GM21515 (cell line): Measurements from ENCODE around the gene GIPR.
"Not testable (repeated sequence)": the region's sequence is repeated elsewhere in the genome, so short reads cannot be mapped to it uniquely, and the experiment has no call there.

Experiments
- ATAC-seq: cut with Tn5 transposase; IDR thresholded peaks from one replicate; pipeline ENCODE4 v1.9.1; 2021; ENCODE audit not compliant: unreplicated experiment

Gene GIPR

DNA sequence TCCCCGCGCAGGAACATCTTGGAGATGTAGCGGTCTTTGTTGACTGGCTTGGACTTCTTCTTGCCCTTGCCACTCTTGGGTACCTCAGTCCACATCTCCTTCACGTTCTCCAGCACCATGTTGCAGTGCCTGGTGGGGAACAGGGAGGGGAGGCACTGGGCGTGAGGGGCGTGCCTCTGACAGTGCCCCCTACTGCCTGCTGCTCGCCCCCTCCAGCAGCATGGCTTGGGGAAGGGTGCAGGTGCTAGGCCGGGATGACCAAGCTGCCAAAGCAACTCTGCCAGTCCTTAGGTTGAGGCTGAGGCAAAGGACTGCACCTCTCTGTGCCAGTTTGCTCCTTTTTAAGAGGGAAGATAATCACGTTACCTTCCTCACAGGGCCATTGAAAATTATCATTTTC is 19.6 kb downstream of the GIPR start:
- ATAC-seq: no peak

GRCh38 chr19:45691516-45692186 is 23.6 kb downstream of the GIPR start, which contains the start of gene SNRPD2:
SNRPD2 (minus strand) TSS chr19:45691953; CDS start chr19:45691888, 65 bp downstream.
- ATAC-seq: peak; percentile 57

DNA sequence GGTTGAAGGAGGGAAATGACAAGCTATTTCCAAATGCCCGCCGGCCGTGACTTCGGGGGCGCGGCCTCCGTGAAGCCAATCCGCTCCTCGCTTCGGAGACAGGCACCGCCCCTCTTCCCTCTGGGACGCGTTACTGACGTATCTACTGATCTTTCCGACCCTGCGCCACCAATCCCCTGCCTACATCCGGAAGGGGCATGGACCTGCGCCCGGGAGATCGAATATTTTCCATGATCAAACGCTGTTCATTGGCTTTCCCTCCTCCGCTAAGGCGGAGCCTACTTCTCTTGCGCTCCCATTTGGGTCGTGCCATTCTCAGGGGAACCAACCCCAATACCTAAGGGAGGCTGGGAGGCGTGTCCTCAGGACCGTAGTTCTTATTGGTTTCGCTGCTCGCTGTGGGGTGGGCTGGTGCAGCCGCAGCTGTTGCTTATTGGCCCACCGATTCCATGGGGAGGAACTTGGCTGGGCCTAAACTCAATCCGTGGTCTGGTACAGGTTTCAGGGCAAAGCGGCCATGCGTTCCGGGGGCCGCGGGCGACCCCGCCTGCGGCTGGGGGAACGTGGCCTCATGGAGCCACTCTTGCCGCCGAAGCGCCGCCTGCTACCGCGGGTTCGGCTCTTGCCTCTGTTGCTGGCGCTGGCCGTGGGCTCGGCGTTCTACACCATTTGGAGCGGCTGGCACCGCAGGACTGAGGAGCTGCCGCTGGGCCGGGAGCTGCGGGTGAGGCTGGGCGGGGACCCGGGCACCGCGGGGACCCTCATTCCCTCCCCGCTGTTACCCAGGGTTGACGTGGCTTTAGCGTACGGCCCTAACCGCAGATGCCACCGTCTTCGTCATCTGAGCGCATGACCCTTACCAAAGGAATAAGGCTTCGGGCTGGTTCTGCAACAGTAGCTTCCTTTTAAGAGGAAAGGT is 24.4 kb downstream of the GIPR start, which contains the start of gene QPCTL:
TSS of gene QPCTL (plus strand) at position 480 of the 919 bp plus-strand sequence. CDS start at position 518, 38 bp downstream.
- ATAC-seq: peak; percentile 76

DNA sequence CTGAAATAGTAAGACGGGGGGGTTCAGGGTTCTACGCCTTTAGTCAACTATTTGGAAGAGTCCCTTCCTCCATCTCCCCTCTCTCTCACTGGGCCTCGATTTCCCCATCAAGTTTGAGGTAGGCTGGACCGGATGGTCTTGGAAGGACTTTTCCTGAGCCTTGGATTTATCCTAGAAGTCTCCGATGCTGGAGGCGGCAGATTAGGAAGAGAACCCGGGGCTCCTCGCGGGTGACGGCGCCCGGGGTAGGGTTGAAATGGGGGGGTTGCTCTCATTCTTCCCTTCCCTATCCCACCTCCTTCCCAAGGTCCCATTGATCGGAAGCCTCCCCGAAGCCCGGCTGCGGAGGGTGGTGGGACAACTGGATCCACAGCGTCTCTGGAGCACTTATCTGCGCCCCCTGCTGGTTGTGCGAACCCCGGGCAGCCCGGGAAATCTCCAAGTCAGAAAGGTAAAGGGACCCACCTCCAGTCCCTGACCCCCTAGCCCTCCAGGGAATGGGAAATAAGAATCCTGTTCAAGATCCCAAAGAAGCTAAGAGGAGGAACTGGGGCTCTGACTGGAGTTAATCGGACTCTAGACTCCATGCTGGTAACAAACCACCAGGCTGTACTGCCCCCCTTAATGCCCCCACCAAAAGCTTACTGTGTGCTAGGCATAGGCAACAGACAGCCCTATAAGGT is 25.2 kb downstream of the GIPR start:
- ATAC-seq: no peak

- ATAC-seq: no peak
These were observed 33.7 kb downstream of the GIPR start for GRCh38 chr19:45701676-45702075.

DNA sequence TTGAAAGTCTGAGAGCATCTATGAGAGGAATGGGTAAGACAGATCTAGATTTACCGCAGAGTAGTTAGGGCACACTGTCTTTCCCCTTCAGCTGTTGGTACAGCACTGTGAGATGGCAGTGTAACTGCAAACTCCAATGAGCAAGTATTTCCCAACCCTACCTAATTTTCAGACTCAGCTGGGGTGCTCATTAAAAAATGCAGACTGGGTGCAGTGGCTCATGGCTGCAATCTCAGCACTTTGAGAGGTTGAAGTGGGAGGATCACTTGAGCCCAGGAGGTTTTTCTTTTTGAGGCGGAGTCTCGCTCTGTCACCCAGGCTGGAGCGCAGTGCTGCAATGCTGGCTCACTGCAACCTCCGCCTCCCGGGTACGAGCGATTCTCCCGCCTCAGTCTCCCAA is 37.1 kb downstream of the GIPR start:
- no peak for ATAC-seq

- ATAC-seq: no peak
These were observed 37.8 kb downstream of the GIPR start for GRCh38 chr19:45705710-45706415.

DNA sequence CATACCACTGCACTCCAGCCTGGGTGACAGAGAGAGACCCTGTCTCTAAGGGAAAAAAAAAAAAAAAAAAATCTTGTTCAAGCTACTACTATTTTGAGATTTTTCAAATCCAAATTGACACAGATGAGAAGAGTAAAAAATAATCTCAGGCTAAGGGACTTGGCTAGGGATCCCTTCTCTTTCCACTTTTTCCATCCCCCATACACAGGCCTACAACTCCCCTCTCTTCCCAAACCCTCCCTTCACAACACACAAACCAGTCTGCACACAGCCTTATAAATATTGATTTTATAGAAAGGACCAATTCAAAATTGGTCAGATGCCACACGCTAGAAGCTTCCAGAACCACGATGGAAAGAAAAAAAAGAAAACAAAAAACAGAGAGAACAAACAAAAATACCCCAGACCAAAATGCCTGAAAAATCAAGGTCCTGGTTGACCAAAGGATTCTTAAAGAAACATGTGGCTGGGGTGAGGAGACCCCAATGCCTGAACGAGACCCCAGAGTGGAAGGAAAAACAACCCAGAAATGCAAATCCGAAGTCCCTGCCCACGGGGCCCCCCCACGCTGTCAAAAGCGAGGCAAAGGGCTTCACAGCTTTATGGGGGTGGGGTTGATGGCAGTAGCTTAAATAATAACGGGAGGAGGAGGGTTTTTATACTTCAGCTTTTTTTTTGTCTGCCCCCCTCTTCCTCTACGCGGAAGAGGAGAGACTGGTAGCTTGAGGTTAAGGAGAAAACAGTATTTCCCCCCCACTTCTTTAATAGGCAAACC is 42.5 kb downstream of the GIPR start:
- ATAC-seq: no peak

GRCh38 chr19:45711851-45712698 is 44.1 kb downstream of the GIPR start:
- ATAC-seq: no peak

- ATAC-seq: no peak
These were observed 44.7 kb downstream of the GIPR start for GRCh38 chr19:45712699-45713067.

DNA sequence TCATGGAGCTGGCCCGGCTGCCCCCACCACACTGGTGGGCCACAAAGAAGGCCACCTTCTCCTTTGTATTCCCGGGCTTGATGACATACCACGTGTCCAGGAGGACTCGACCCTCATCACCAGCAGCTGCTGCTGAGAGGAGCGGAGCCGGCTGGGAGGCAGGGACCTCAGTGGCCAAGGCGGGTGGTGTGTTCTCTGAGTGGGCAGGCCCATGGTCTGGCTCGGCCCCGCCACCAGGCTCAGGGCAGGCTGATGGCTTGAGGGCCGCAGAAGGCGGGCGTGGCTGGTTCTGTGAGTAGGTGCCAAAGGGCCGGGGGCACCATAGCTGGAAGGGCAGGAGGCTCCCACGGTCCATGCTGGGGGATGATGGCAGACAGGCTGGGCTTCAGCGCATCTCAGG is 45.1 kb downstream of the GIPR start:
- no peak for ATAC-seq

DNA sequence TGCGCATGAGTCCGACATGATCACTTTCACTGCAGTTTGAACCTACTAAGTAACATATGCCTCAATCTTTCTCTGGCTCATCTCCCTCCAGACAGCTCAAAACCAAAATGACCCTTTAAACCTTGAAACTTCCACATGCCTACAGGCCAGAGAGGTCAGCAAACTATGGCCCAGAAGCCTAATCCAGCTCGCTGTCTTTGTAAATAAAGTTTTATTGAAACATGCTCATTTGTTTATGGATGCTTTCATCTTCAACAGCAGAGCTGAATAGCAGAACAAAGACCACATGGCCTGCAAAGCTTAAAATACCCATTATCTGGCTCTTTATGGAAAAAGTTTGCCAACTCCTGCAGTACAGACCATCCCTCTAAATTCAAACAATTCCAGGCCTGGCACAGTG is 47.1 kb downstream of the GIPR start:
- no peak for ATAC-seq

DNA sequence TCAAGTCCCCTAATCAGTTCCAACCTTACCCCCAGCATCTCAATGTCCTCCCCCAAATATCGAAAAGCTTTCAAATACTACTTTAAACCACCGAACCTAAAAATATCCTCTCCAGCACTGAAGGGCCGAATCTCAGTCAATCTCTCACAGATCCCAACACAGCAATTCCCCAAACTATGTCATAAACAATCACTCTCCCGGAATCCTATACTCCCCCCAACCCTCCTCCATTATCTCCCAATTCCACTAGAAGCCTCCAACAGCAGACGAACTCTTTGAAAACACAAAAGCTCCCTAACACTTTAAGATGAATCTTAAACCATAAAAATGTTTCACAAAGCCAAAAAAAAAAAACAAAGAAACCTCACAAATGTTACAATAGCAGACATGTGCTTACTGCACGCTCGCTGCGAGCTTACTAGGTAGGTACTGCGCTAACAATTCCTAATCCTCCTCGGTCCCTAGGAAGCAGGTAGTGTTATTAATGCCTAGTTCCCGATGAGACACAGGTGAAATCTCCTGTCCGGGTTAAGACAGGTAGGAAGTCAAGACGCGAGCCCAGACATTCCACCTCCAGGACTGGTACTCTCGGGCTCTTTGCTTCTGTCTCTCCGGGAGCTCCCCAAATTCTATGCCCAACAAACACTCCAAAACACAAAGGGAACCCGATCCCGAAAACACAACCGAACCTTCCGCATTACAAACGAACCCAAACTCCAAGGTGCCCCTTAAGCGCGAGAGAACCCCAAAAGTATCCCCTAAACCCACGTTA is 48.5 kb downstream of the GIPR start:
- no peak for ATAC-seq

DNA sequence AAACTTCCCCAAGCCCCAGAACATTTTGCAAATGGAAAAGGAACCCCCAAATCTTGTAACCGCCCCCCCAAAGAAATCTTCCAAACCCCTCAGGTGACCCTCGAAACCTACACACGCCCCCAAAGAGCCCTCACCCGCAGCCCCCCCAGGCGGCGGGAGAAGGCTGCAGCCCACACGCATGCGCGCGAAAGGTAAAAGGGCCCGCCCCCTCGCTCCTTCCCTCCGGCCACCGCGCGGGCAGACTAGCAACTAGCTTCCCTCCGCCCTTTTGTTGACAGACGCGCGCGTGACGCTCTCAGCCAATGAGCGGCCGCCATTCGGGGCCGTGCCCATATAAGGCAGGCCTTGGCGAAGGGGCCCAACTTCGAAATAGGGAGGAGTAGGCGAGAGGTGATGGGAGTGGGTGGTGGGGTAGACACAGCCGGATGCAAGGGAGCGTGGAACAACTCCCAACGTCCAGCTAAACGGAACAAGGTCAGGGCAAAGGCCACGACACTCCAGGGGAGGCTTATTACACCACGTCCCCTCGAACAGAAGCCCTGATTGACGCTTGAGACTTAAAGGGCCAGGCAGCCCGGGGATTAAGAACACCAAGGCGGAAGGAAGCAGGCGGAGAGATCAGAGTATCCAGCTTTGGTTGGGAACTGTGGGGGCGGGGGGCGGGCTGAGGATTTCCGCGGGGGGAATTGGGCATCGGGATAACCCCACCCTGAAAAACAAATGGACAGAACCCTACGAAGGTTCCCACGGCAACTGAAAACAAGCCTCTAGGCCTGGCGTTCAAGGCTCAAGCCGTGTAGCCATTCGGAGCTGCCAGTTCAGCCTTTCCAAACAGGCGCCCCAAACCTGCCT is 49.3 kb downstream of the GIPR start:
- peak; percentile 87 for ATAC-seq

- ATAC-seq: no peak
These were observed 50.1 kb downstream of the GIPR start for GRCh38 chr19:45717983-45718650.

- not testable (repeated sequence) for ATAC-seq
These were observed 52.0 kb downstream of the GIPR start for GRCh38 chr19:45720065-45720464.

- ATAC-seq: not testable (repeated sequence)
These were observed 60.7 kb downstream of the GIPR start for GRCh38 chr19:45728683-45729082.
